Loucy (cell line): ENCODE results near the gene NMUR1.

Experiments used
- H2AFZ ChIP-seq: fragments of 200-600 bp; sonication (generic); 2 replicates; pipeline ENCODE4 v1.6.0; 2016; ENCODE audit warnings: antibody characterized with exemption, mild to moderate bottlenecking, low read length, moderate library complexity
- H3F3A ChIP-seq: fragments of 200-600 bp; 2 replicates; pipeline ENCODE4 v1.6.0; 2016; ENCODE audit warnings: antibody characterized with exemption, low read depth, mild to moderate bottlenecking
- H3K27me3 ChIP-seq: fragments of 200-600 bp; sonication (generic); 2 replicates; pipeline ENCODE4 v1.6.1; 2014; ENCODE audit warnings: low read length, mild to moderate bottlenecking; ENCODE audit not compliant: insufficient read depth, poor library complexity, severe bottlenecking
- H3K36me3 ChIP-seq: fragments of 200-600 bp; sonication (generic); 2 replicates; pipeline ENCODE4 v1.6.1; 2016; ENCODE audit warnings: low read length; ENCODE audit not compliant: insufficient read depth
- H3K4me1 ChIP-seq: fragments of 200-600 bp; sonication (generic); 2 replicates; pipeline ENCODE4 v1.5.1; 2014; ENCODE audit warnings: low read length, mild to moderate bottlenecking; ENCODE audit not compliant: insufficient read depth, poor library complexity, severe bottlenecking
- H3K4me2 ChIP-seq: fragments of 200-600 bp; sonication (generic); 2 replicates; pipeline ENCODE4 v1.6.0; 2014; ENCODE audit warnings: antibody characterized with exemption, low read length, low read depth, mild to moderate bottlenecking; ENCODE audit not compliant: poor library complexity, severe bottlenecking
- H3K4me3 ChIP-seq: fragments of 200-600 bp; sonication (generic); 2 replicates; pipeline ENCODE4 v1.5.1; 2014; ENCODE audit warnings: low read length, mild to moderate bottlenecking, mixed read lengths; ENCODE audit not compliant: poor library complexity, severe bottlenecking
- H3K79me2 ChIP-seq: fragments of 200-600 bp; sonication (generic); 2 replicates; pipeline ENCODE4 v1.6.1; 2014; ENCODE audit warnings: low read length; ENCODE audit not compliant: insufficient read depth
- H3K9ac ChIP-seq: fragments of 200-600 bp; sonication (generic); 2 replicates; pipeline ENCODE4 v1.6.0; 2014; ENCODE audit warnings: mild to moderate bottlenecking, low read depth, low read length, moderate library complexity; ENCODE audit not compliant: poor library complexity, severe bottlenecking
- H3K9me2 ChIP-seq: fragments of 200-600 bp; sonication (generic); replicated peaks from 2 replicates; pipeline ENCODE4 v1.6.1; 2016; ENCODE audit warnings: low read depth, low read length, mixed read lengths
- H3K9me3 ChIP-seq: fragments of 200-600 bp; sonication (generic); 2 replicates; pipeline ENCODE4 v1.6.1; 2014; ENCODE audit warnings: mild to moderate bottlenecking, antibody characterized with exemption, low read length, low read depth; ENCODE audit not compliant: insufficient read depth
- H4K20me1 ChIP-seq: fragments of 200-600 bp; sonication (generic); 2 replicates; pipeline ENCODE4 v1.6.0; 2014; ENCODE audit warnings: antibody characterized with exemption, low read length, mild to moderate bottlenecking; ENCODE audit not compliant: insufficient read depth, poor library complexity, severe bottlenecking
- CTCF ChIP-seq: fragments of 200-600 bp; sonication (generic); conservative IDR thresholded peaks from 2 replicates; pipeline ENCODE4 v1.5.1; 2014; ENCODE audit warnings: mild to moderate bottlenecking, antibody characterized with exemption, low read length
- EZH2phosphoT487 ChIP-seq: fragments of 200-600 bp; IDR thresholded peaks from 2 replicates; pipeline ENCODE4 v1.6.1; 2018; ENCODE audit warnings: antibody characterized with exemption, mild to moderate bottlenecking, moderate library complexity, borderline replicate concordance

NMUR1 gene

DNA sequence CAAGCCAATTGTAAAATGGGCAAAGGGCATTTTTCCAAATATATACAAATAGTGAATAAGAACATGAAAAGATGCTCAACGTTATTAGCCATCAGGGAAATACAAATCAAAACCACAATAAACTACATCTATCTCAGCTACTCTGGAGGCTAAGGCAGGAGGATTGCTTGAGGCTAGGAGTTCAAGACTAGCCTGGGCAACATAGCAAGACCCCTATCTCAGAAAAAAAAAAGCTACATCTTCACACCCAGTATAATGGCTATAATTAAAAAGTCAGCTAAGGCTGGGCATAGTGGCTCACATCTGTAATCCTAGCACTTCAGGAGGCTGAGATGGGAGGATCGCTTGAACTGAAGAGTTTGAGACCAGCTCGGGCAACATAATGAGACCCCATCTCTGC lies 53.3 kb downstream of the NMUR1 start:
- Histone ChIP-seq H3K4me1 (peaks cover 7% of the 10 kb centered on the region), H4K20me1 (no peaks in the 10 kb centered on the region), H3K4me2 (no peak overlapping the region), H3K27me3 (no peaks in the 10 kb centered on the region), H3K4me3 (no peak overlapping the region), H3F3A (no peaks in the 10 kb centered on the region), H3K9me2 (no peaks in the 10 kb centered on the region), H3K9ac (no peak overlapping the region), H3K9me3 (no peaks in the 10 kb centered on the region), H3K36me3 (no peaks in the 10 kb centered on the region), H2AFZ (no peak overlapping the region), H3K79me2 (peaks cover 7% of the 10 kb centered on the region)
- TF ChIP-seq EZH2phosphoT487, result no peak
- no peak for TF ChIP-seq CTCF

- Histone ChIP-seq H3K9me2 (no peaks in the 10 kb centered on the region), H3K9me3 (no peaks in the 10 kb centered on the region)
- no peak for TF ChIP-seq EZH2phosphoT487
- TF ChIP-seq CTCF, result no peak
Measured at GRCh38 chr2:231475965-231476364, 54.3 kb downstream of the NMUR1 start.

More at GRCh38 chr2:231475965-231476364, 54.3 kb downstream of the NMUR1 start:
- Histone ChIP-seq H3K4me2 (no peak overlapping the region), H2AFZ (no peak overlapping the region), H3K27me3 (no peaks in the 10 kb centered on the region), H3F3A (no peaks in the 10 kb centered on the region), H3K79me2 (no peaks in the 10 kb centered on the region; the same call in 1 of the 2 replicates), H3K9ac (no peak overlapping the region), H3K4me3 (no peak overlapping the region), H3K4me1 (peaks cover 6% of the 10 kb centered on the region), H3K36me3 (no peaks in the 10 kb centered on the region), H4K20me1 (no peaks in the 10 kb centered on the region)
